Fibroblast of mammary gland (primary cell): ENCODE measurements around the gene KDM7A.

Source experiments
- DNase-seq: peaks from one replicate; pipeline ENCODE4 v3.0.0-alpha.2; 2010; ENCODE audit warnings: low read depth
- H3K4me3 ChIP-seq: 2 replicates; pipeline ENCODE4 v1.5.1; 2011; ENCODE audit warnings: low read depth, mild to moderate bottlenecking, low read length, moderate library complexity; ENCODE audit not compliant: control insufficient read depth
- CTCF ChIP-seq: conservative IDR thresholded peaks from 2 replicates; pipeline ENCODE4 v1.5.1; 2011; ENCODE audit warnings: low read depth, low read length, inconsistent platforms; ENCODE audit not compliant: control insufficient read depth, insufficient read depth

KDM7A gene

DNA sequence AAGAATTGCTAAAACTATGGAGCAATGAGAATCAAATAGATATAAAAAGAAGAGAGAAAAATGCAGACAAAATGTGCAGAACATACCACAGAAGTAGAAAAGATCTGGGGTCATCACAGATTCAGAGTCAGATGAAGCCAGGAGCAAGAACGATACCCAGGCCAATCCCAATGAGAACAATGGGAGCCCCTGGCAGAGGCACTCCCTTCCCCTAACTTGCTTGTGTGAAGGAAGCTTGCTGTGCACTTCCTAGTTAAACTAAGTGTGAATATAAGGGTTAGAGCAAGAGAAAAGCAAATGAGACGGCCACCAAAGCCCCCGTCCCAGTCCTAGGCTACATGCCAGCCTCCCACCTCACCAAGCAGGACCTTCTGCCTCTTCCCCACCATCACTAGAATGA is 126.7 kb downstream of the KDM7A start:
- no peak overlapping the region for H3K4me3 ChIP-seq
- no peak for DNase-seq
- no peak for TF ChIP-seq CTCF

GRCh38 chr7:140049339-140050024 is 127.3 kb downstream of the KDM7A start:
- TF ChIP-seq CTCF, result no peak
- DNase-seq, result no peak
- H3K4me3 ChIP-seq, result no peak overlapping the region

DNA sequence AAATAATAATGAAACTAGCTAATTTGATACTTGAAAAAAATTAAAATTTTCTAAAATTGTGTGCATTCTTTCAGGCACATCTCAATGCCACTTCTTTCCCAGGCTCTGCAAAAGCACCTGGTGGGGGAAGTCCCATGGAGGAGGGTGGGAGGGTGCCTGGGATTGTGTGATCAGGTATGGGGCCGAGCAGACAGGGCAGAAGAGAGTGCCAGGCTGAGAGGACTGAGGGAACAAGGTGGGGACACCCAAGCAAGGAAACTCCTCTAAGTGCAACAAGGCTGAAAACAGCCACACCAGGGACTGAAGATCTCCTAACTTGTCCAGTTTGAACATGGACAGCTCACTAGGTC is 127.8 kb downstream of the KDM7A start:
- H3K4me3 ChIP-seq, result no peak overlapping the region
- no peak for TF ChIP-seq CTCF
- no peak for DNase-seq

DNA sequence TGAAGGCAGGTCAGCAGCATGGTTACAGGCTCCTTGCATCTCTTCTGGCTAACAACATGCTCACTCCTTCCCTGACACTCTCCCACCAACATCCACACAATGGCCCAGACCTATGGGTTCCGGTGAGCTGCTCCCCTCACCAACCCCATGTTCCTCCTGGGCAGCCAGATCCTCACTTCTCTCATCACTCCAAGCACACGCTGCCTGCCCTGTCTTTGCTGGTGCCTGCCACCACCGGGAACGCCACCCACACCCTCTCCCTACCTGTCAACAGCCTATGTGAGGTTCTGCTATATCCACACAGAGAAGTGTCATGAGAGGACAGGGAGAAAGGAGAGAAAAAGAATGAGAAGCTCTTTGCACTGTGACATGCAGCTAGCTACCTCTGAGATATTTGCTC is 128.6 kb downstream of the KDM7A start:
- TF ChIP-seq CTCF, result no peak
- no peak for DNase-seq
- no peak overlapping the region for H3K4me3 ChIP-seq

GRCh38 chr7:140047197-140047596 is 129.6 kb downstream of the KDM7A start:
- TF ChIP-seq CTCF, result no peak
- no peak for DNase-seq
- H3K4me3 ChIP-seq, result no peak overlapping the region

DNA sequence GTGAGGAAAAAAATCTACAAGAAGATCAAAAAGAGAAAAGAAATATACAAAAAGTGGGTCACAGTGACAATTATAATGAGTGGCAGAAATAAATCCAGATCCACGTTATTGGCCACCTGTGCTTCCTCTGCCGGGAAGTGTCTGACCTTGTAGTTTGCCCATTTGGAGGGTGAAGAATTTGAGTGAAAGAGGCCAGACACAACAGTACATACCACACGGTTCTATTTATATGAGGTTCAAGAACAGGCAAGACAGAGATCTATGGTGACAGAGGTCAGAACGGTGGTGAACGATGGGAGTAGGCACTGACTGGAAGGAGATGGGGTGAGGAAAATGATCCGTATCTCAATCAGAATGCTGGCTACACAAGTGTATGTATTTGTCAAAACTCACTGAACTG is 131.1 kb downstream of the KDM7A start:
- TF ChIP-seq CTCF, result no peak
- no peak overlapping the region for H3K4me3 ChIP-seq
- no peak for DNase-seq

GRCh38 chr7:140044251-140044650 is 132.5 kb downstream of the KDM7A start:
- DNase-seq, result no peak
- TF ChIP-seq CTCF, result no peak
- H3K4me3 ChIP-seq, result no peak overlapping the region
